Liver (tissue), 9 donors: ENCODE results near the gene ACD. TPM values are rescaled to one million over a fixed set of nuclear protein-coding genes. Genes with fewer than 3 reads are reported as not detected.

ENCODE experiments used
- DNase-seq: peaks from one replicate; pipeline ENCODE4 v3.0.0-alpha.2; 2017; ENCODE audit warnings: low spot score
- H3K27ac ChIP-seq, 2 donors: one replicate each; pipeline ENCODE4 v1.7.0; 2013; ENCODE audit warnings: inconsistent platforms in 2 of 2, low read length in 2 of 2, control low read depth in 1 of 2, low read depth in 1 of 2, mild to moderate bottlenecking in 1 of 2
- H3K27me3 ChIP-seq, 4 donors: one replicate each; pipeline versions ENCODE4 v1.6.1 to v1.7.0; 2013; ENCODE audit warnings: low read length in 3 of 4, inconsistent platforms in 1 of 4, mild to moderate bottlenecking in 1 of 4, moderate library complexity in 1 of 4; ENCODE audit not compliant: control insufficient read depth in 4 of 4, insufficient read depth in 4 of 4
- H3K36me3 ChIP-seq, 4 donors: one replicate each; pipeline versions ENCODE4 v1.6.1 to v1.7.0; 2013; ENCODE audit warnings: low read length in 3 of 4, mild to moderate bottlenecking in 3 of 4, low read depth in 1 of 4, moderate library complexity in 1 of 4; ENCODE audit not compliant: control insufficient read depth in 4 of 4, insufficient read depth in 3 of 4
- H3K4me1 ChIP-seq, 4 donors: one replicate each; pipeline versions ENCODE4 v1.6.1 to v1.7.0; 2013; ENCODE audit warnings: low read length in 3 of 4, mild to moderate bottlenecking in 3 of 4, moderate library complexity in 1 of 4; ENCODE audit not compliant: control insufficient read depth in 4 of 4, insufficient read depth in 4 of 4
- H3K4me3 ChIP-seq, 3 donors: one replicate each; pipeline versions ENCODE4 v1.6.1 to v1.7.0; 2013; ENCODE audit warnings: low read length in 3 of 3, control low read depth in 1 of 3, low read depth in 1 of 3, mild to moderate bottlenecking in 1 of 3
- H3K9ac ChIP-seq, 2 donors: one replicate each; pipeline ENCODE4 v1.7.0; 2013; ENCODE audit warnings: low read length in 2 of 2, mild to moderate bottlenecking in 2 of 2, moderate library complexity in 2 of 2, control low read depth in 1 of 2, low read depth in 1 of 2
- H3K9me3 ChIP-seq, 4 donors: one replicate each; pipeline versions ENCODE4 v1.6.1 to v1.7.0; 2013; ENCODE audit warnings: low read length in 3 of 4; ENCODE audit not compliant: control insufficient read depth in 4 of 4
- CTCF ChIP-seq: fragments of 150-350 bp; IDR thresholded peaks from 2 replicates; pipeline ENCODE4 v1.5.1; 2017; ENCODE audit warnings: improper control_type of control experiment, low read depth, low read length; ENCODE audit not compliant: missing input control
- EGR1 ChIP-seq, 2 donors: IDR thresholded peaks; 2 replicates each; pipeline ENCODE4 v1.6.1; 2016 to 2018; ENCODE audit warnings: antibody characterized with exemption in 2 of 2, low read depth in 2 of 2
- FOXA1 ChIP-seq: IDR thresholded peaks from 2 replicates; pipeline ENCODE4 v1.6.1; 2016; ENCODE audit warnings: antibody characterized with exemption
- FOXA2 ChIP-seq: IDR thresholded peaks from 2 replicates; pipeline ENCODE4 v1.6.1; 2016; ENCODE audit warnings: antibody characterized with exemption
- GABPA ChIP-seq, 2 donors: IDR thresholded peaks in 1 of 2; conservative IDR thresholded peaks in 1 of 2; 2 replicates each; pipeline ENCODE4 v1.6.1; 2016; ENCODE audit warnings: antibody characterized with exemption in 2 of 2, mild to moderate bottlenecking in 1 of 2, moderate library complexity in 1 of 2
- HNF4A ChIP-seq, 2 donors: conservative IDR thresholded peaks; 2 replicates each; pipeline ENCODE4 v1.6.1; 2016; ENCODE audit warnings: antibody characterized with exemption in 2 of 2, mild to moderate bottlenecking in 2 of 2
- HNF4G ChIP-seq: IDR thresholded peaks from 2 replicates; pipeline ENCODE4 v1.6.1; 2016; ENCODE audit warnings: antibody characterized with exemption
- JUND ChIP-seq, 2 donors: IDR thresholded peaks; 2 replicates each; pipeline ENCODE4 v1.6.1; 2016; ENCODE audit warnings: antibody characterized with exemption in 2 of 2
- RAD21 ChIP-seq, 2 donors: IDR thresholded peaks; 2 replicates each; pipeline ENCODE4 v1.6.1; 2016; ENCODE audit warnings: antibody characterized with exemption in 2 of 2, mild to moderate bottlenecking in 2 of 2
- RXRA ChIP-seq, 2 donors: IDR thresholded peaks; 2 replicates each; pipeline ENCODE4 v1.6.1; 2017 to 2018; ENCODE audit warnings: antibody characterized with exemption in 2 of 2, mild to moderate bottlenecking in 1 of 2
- YY1 ChIP-seq: IDR thresholded peaks from 2 replicates; pipeline ENCODE4 v1.6.1; 2016; ENCODE audit warnings: antibody characterized with exemption, mild to moderate bottlenecking
- ZBTB33 ChIP-seq: IDR thresholded peaks from 2 replicates; pipeline ENCODE4 v1.6.1; 2016; ENCODE audit warnings: antibody characterized with exemption
- WGBS: extraction: QIAGEN DNeasy Blood & Tissue Kit; methylation state at CpG from one replicate; pipeline ENCODE4 v1.1.7; 2013; 5-methylcytosine and 5-hydroxymethylcytosine counted together
- polyA plus RNA-seq, 2 donors: library from polyadenylated mRNA; stranded (reverse) in 1 of 2; unstranded in 1 of 2; fragments of 200-250 nt in 1 of 2; fragments of >200 nt in 1 of 2; fragmentation: Nextera tagmentation in 1 of 2; extraction: Ambion mirVana in 1 of 2; gene quantifications; one replicate each; pipeline versions ENCODE4 v1.2.1 to v1.2.3, GENCODE V29; 2013 to 2015
- total RNA-seq, 2 donors: library from RNA; depleted of rRNA; stranded (reverse); fragments of >200 nt; gene quantifications; one replicate each; pipeline ENCODE4 v1.2.3, GENCODE V29; 2014
- TF ChIP-seq, protein P1 (sequence below): IDR thresholded peaks from 2 replicates; pipeline ENCODE4 v1.6.1; 2016; ENCODE audit warnings: antibody characterized with exemption
- TF ChIP-seq, protein P2 (sequence below): IDR thresholded peaks from 2 replicates; pipeline ENCODE4 v1.6.1; 2016; ENCODE audit warnings: antibody characterized with exemption, mild to moderate bottlenecking
- TF ChIP-seq, protein P3 (sequence below): IDR thresholded peaks from 2 replicates; pipeline ENCODE4 v1.6.1; 2016; ENCODE audit warnings: antibody characterized with exemption
- donor health status: healthy.
- donor health status: healthy.
- donor health status: healthy.
- donor health status: healthy.
- donor health status: healthy.

ACD gene
- total and polyA plus RNA-seq, 4 donors = 4.3 to 5.6 (median 5.1) TPM

- no peak for TF ChIP-seq GABPA (IDR thresholded peaks at IDR 0.05 in 1 of 2, conservative IDR thresholded peaks at IDR 0.05 in 1 of 2)
- TF ChIP-seq RXRA (IDR thresholded peaks at IDR 0.05) = no peak
- TF ChIP-seq, protein P1, sequence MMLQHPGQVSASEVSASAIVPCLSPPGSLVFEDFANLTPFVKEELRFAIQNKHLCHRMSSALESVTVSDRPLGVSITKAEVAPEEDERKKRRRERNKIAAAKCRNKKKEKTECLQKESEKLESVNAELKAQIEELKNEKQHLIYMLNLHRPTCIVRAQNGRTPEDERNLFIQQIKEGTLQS = no peak
- no peak for TF ChIP-seq FOXA1
- TF ChIP-seq EGR1 (IDR thresholded peaks at IDR 0.05; ENCODE audit: low read depth in 2 of 2) = no peak
- TF ChIP-seq RAD21 (IDR thresholded peaks at IDR 0.05) = no peak
- no peak for TF ChIP-seq HNF4G
Observed at GRCh38 chr16:67683767-67684166, 23.7 kb upstream of the ACD start (continued).

DNA sequence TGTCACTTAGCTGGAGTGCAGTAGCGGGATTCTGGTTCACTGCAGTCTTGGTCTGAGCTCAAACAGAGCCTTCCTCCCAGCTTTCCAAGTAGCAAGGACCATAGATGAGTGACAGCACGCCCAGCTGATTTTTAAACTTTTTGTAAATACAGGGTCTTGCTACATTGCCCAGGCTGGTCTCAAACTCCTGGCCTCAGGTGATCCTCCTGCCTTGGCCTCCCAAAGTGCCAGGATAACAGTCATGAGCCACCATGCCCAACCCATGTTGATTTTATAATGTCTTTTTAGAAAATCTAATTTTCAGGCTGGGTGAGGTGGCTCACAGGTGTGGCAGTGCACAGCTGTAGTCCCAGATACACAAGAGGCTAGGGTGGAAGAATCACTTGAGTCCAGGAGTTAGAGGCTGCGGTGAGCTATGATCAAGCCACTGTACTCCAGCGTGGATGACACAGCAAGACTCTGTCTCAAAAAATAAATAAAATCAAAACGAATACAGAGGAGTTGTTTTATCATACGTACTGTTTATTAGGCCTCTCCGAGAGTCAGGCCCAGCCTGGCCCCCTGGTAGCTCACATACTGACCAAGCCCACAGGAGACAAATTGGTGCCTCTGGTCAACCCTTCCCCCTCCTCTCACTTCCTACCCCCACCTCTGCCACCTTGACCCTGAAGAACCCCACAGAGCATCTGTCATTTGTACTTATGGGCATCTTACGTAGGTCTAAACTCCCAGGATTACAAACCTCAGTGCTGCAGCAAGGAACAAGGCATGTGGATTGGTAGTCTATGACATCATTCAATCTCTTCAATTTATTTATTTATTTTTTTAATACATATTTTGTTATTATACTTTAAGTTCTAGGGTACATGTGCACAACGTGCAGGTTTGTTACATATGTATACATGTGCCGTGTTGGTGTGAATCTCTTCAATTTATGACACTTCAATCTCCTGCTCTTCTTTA lies 20.2 kb upstream of the ACD start:
- no peak for DNase-seq
- Histone ChIP-seq H3K4me3 (no peak overlapping the region), H3K9me3 (no peaks in the 10 kb centered on the region), H3K27ac (no peak overlapping the region), H3K27me3 (no peaks in the 10 kb centered on the region), H3K36me3 (peaks cover 0 to 18% (median 8%) of the 10 kb centered on the region in 4 donors), H3K9ac (no peak overlapping the region), H3K4me1 (peaks cover 10 to 34% (median 25%) of the 10 kb centered on the region in 4 donors)
- 92% methylated on average over 10 of the region's 10 CpGs for WGBS
- TF ChIP-seq HNF4A (conservative IDR thresholded peaks at IDR 0.05) (no peak), FOXA1 (no peak), CTCF (no peak), HNF4G (no peak), YY1 (no peak), FOXA2 (no peak), RAD21 (IDR thresholded peaks at IDR 0.05) (no peak), ZBTB33 (no peak), JUND (IDR thresholded peaks at IDR 0.05) (no peak), RXRA (IDR thresholded peaks at IDR 0.05) (no peak)
- TF ChIP-seq, protein P2, sequence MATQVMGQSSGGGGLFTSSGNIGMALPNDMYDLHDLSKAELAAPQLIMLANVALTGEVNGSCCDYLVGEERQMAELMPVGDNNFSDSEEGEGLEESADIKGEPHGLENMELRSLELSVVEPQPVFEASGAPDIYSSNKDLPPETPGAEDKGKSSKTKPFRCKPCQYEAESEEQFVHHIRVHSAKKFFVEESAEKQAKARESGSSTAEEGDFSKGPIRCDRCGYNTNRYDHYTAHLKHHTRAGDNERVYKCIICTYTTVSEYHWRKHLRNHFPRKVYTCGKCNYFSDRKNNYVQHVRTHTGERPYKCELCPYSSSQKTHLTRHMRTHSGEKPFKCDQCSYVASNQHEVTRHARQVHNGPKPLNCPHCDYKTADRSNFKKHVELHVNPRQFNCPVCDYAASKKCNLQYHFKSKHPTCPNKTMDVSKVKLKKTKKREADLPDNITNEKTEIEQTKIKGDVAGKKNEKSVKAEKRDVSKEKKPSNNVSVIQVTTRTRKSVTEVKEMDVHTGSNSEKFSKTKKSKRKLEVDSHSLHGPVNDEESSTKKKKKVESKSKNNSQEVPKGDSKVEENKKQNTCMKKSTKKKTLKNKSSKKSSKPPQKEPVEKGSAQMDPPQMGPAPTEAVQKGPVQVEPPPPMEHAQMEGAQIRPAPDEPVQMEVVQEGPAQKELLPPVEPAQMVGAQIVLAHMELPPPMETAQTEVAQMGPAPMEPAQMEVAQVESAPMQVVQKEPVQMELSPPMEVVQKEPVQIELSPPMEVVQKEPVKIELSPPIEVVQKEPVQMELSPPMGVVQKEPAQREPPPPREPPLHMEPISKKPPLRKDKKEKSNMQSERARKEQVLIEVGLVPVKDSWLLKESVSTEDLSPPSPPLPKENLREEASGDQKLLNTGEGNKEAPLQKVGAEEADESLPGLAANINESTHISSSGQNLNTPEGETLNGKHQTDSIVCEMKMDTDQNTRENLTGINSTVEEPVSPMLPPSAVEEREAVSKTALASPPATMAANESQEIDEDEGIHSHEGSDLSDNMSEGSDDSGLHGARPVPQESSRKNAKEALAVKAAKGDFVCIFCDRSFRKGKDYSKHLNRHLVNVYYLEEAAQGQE = no peak
- TF ChIP-seq, protein P3, sequence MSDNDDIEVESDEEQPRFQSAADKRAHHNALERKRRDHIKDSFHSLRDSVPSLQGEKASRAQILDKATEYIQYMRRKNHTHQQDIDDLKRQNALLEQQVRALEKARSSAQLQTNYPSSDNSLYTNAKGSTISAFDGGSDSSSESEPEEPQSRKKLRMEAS = no peak
